Ishikawa (cell line): Measurements from ENCODE around the gene MRPL57.

Experiments used
- EP300 ChIP-seq: IDR thresholded peaks from 2 replicates; pipeline ENCODE4 v1.6.1; 2012; ENCODE audit warnings: borderline replicate concordance
- MAX ChIP-seq: IDR thresholded peaks from 2 replicates; pipeline ENCODE4 v1.6.1; 2012
- RAD21 ChIP-seq: IDR thresholded peaks from 2 replicates; pipeline ENCODE4 v1.6.1; 2012; ENCODE audit warnings: low read depth
- REST ChIP-seq: IDR thresholded peaks from 2 replicates; pipeline ENCODE4 v1.6.1; 2012; ENCODE audit warnings: low read depth, mild to moderate bottlenecking
- TAF1 ChIP-seq: IDR thresholded peaks from 2 replicates; pipeline ENCODE4 v1.6.1; 2012; ENCODE audit warnings: low read depth, mild to moderate bottlenecking
- YY1 ChIP-seq: IDR thresholded peaks from 2 replicates; pipeline ENCODE4 v1.6.1; 2012; ENCODE audit warnings: low read depth

- TF ChIP-seq MAX, result no peak
- TF ChIP-seq YY1, result no peak
- TF ChIP-seq EP300, result no peak
- TF ChIP-seq TAF1, result no peak
- no peak for TF ChIP-seq RAD21
- no peak for TF ChIP-seq REST
These were observed 48.6 kb downstream of the MRPL57 start for GRCh38 chr13:21225082-21225481.
